Posterior cingulate gyrus (tissue), 11 donors: ENCODE data around the gene SESN1.
"Not testable (repeated sequence)": the region's sequence is repeated elsewhere in the genome, so short reads cannot be mapped to it uniquely, and the experiment has no call there.

Source experiments
- DNase-seq, 10 donors: peaks; one replicate each; pipeline versions ENCODE4 v3.0.0 to v3.0.0-alpha.2; 2020 to 2021; ENCODE audit warnings: mixed read lengths in 3 of 10
- intact Hi-C: fragments of 100-400 bp; cut with DNase I; formaldehyde crosslinking; loops from one replicate; pipeline ENCODE4 v1.15.1; 2023

The SESN1 gene

DNA sequence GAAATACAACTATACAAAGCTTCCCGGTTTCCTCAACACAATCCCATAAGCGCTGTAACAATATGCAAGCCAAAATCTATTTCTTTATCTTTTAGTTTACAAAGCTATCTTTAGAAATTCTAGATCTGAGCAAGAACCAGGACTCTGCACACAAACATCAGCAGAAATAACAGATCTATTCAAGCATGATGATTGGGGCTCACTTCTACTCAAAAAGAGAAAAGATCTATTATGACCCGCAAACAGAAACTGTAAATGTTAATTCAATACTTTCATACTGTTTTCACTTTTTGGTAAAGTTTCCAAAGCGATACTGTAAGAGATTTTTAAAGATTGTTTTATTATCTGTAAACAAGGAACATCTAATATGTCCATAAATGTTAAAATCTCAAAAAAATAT is 86.6 kb downstream of the SESN1 start:
- intact Hi-C loops, result loop anchor here (5.0 kb wide), 3 partner anchors 64 to 161 kb away; partner anchors contain the start of genes ARMC2 and SESN1
- DNase-seq, result no peak

DNA sequence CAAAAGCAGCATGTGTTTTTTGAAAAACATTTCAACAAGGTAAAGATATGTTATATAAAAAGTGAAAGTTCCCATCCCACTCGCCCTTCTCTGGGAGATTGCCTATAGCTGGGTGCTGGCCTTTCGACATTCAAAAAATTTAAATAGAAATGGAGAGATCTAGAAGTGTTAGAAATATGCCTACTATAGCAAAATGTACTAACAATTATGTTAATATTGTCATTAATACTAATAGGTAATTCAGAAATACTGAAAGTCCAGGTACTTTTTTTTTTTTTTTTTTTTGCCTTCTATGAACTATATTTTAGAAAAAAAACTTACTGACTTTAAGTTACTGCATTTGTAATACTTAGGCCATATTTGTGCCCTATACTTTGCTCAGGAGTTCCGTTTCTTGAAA is 87.1 kb downstream of the SESN1 start:
- DNase-seq, result no peak
- intact Hi-C loops, result loop anchor here (5.0 kb wide), 3 partner anchors 65 to 160 kb away; partner anchors contain the start of genes ARMC2 and SESN1

DNA sequence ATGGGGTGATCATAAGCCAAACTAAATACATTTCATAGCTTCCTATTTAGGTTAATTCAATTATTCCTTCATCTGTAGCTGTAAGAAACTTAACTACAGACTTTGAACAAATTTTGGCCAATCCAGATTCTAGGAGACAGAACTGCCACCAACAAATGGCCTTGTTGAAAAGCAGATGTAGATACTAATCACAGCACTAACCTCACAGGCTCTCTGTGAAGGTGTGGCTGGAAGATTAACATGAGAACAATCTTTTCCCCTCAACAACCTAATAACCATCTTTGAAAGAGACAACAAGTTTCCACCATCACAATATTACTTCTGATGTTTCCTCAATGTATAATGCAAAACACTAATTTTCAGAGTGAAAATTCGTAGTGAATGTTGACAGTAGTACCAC is 87.8 kb downstream of the SESN1 start:
- intact Hi-C loops, result loop anchor here (5.0 kb wide), 3 partner anchors 65 to 160 kb away; partner anchors contain the start of genes ARMC2 and SESN1
- DNase-seq, result no peak

DNA sequence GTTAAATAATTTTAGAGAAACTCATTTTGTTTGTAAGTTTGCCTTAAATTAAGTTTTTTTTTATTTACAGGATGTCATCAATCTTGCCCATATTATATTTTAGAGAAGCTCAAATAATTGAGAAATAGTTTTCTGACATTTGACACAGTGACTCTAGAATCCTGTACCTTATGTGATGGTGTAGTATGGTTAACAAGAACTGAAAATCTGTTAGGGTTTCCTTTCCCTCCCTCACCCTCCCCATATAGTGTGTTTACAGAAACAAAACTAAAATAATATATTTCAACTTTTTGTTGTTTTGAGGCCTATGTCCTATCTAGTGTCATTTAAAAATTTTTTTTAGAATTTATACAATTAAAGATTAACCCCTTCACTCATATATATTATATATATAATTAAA is 91.8 kb downstream of the SESN1 start:
- no peak for DNase-seq
- intact Hi-C loops, result loop anchor here (5.0 kb wide), 1 partner anchor 379 kb away; the partner anchor contains the start of gene CD164

DNA sequence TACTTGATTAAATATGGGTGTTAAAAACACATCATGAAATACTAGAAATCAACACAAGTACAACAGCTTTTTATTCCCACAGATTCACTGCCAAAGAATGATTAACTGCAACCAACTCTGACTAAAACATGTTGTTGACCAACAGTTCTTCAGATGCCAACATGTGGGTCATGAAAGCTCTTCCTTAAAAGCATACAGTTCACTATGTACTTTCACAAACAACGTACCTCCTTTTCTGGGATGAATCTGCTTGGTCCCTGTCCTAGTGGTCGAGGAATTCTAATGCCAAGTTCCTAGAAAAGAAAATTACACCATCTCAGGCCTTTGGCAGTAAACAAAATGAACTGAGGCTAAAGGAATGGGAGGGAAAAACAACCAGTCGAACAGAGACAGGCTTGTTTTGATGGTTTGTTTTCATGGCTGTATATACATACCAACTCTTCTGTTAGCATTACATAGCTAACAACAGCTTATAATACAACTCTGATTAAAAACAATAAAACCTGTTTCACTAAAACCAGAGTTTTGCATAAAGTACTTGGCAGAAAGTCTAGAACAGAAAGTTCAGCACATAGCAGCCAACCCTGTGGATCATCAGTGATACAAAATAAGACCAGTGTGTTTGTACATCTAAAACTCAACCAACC is 92.5 kb downstream of the SESN1 start:
- intact Hi-C loops, result loop anchor here (5.0 kb wide), 1 partner anchor 380 kb away; the partner anchor contains the start of gene CD164
- DNase-seq, result no peak

DNA sequence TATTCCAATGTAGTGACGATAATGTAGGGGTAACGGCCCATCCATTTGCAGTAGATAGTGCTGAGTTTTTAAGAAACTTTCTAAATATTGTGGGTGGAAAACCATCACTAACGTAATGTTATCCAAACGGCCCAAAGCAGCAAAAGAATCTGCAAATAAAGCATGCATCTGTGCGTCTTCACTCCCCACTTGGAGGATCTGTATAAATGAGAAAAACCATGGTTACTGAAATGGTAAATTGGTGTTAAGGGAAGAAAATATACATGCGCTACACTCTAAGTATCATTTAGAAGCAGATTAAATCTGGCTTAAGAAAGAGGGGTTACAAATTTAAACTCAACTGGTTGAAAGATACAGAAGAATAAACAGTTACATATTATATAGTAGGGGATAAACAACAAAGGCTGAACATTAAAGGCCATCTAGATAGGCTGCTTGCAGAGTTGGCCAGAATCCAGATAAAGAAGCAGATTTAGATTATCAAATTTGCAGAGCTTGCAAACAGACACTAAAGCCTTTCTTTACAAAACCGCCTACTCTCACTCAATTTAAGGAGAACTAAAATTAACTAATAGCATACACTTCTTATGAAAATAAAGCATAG is 93.3 kb downstream of the SESN1 start:
- DNase-seq, result no peak
- intact Hi-C loops, result loop anchor here (5.0 kb wide), 1 partner anchor 381 kb away; the partner anchor contains the start of gene CD164

DNA sequence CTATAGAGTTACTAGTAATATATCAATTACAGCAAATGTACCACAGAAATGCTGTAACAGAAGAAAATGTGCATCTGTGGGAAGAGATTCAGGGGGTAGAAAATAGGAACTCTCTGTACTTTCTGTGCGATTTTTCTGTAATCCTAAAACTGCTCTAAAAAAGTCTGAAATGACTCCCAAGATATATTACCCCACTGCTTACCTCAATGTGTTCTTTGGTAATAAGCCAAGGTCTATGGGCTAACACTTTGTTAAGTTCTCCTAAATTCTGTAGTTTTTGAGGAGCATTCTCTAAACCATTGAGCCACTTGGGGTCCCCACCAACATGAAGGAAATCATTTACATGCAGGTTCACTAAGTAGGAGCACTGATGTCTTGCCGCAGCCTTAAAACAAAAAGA is 94.4 kb downstream of the SESN1 start:
- no peak for DNase-seq
- intact Hi-C loops, result loop anchor here (5.0 kb wide), 1 partner anchor 382 kb away; the partner anchor contains the start of gene CD164

DNA sequence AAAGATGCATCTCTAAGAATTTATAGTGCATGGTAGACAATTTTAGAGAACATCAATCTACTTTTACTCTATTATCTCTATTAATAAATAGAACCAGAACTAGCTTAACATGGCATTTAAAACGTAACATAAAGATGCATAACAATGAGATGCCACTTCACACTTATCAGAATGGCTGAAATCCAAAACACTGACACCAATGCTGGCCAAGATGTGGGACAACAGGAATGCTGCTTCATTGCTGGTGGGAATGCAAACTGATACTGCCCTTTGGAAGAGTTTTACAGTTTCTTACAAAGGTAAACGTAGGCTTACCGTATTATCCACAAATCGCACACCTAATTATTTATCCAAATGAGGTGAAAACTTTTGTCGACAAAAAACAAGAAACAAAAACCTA is 95.2 kb downstream of the SESN1 start:
- no peak for DNase-seq
- intact Hi-C loops, result no loop called here

DNA sequence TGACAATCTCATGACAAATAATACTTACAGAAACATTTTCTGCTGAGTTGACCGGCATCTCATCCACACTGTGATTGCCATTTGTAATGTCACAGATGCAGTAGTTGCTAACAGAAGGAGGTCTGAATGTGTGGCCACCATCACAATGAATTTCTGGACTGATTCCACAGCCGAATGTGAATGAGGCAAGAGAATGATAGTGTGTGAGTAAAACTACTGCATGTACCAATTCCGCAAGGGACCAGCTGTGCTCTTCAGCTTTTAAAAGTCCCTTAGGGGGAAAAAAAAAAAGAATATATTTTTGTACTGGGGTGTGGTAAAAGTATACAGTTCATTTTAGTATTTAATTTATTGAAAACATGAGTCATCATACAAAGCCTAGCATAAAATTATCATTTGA is 96.2 kb downstream of the SESN1 start:
- intact Hi-C loops, result no loop called here
- no peak for DNase-seq

DNA sequence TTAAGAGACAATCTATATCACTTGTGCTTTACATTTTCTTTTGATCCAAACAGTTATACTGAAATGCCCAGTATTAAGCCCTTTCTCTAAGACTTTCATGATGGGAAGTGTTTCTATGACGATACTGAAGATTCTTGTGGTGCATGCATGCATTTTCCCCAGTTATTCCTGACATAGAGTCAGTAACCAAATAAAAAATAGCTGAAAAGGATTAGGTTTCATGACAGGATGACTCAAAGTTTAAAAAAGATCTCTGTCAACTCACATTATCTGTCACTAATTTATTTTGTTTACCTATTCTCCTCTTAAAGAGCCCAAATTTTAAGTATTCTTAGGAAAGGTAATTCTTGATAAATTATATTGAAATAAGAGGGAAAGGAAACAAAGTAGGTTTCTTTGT is 98.4 kb downstream of the SESN1 start:
- intact Hi-C loops, result no loop called here
- DNase-seq, result no peak

DNA sequence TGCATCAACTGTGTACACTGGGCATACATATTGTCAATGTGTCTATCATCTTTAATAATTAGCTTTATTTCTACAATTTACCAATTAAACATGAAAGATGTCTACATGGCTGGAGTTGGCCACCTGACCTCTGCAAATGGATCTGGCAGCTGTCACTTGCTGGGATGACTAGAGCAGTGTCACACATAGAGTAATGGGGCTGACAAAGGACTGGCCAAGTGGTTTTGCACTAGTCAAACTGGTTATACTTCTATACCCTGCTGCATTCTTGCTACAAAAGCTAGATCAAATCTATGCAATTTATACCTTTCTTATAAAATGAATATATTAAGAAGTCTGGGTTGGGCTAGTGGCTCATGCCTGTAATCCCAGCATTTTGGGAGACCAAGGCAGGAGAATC is 99.3 kb downstream of the SESN1 start:
- no peak for DNase-seq
- intact Hi-C loops, result no loop called here

DNA sequence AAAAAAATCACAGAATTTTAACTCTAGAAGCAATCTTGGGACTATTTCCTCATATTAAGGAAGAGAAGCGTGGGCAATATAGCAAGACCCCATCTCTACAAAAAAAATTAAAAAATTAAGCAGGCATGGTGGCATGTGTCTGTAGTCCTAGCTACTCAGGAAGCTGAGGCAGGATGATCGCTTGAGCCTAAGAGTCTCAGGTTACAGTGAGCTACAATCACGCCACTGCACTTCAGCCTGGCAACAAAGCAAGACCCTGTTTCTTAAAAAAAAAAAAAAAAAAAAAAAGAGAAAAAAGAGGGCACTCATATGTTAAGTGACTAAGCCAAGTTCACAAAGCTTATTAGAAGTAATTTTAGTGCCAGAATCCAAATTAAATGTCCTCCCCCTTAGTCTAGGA is 100.8 kb downstream of the SESN1 start:
- no peak for DNase-seq
- intact Hi-C loops, result no loop called here

DNA sequence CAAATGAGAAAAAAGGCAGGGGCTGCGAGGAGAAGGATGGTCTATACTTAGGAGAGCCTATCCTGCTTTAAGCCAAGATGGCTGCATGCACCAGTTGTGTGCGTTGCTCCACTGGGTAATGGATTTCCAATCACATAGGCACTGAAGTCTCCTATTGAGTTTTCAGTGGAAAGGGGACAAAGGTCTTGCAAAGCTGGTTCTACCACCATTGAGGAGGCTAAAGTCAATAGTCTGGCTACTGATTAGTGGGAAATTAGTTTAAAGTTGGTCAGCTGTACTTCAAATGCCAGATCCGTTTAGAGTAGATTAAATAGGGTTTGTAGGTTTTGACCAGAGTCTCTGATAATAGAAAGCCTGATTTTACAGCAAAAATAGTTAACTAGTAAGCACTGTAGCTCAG is 104.9 kb downstream of the SESN1 start:
- DNase-seq, result no peak
- intact Hi-C loops, result no loop called here

DNA sequence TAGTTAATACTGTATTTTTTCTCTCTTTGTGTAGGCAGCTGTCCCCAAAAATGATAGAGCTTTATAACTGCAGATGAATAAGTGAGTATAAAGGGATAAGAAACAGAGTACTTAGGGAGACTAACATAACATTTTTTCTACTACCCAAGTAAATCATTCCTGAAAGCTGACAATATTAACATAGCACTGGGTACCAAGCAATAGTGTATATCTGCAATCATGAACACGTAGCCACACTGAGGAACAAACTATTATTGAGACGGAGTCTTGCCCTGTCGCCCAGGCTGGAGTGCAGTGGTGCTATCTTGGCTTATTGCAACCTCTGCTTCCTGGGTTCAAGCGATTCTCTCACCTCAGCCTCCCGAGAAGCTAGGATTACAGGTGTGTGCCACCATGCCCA is 105.9 kb downstream of the SESN1 start:
- no peak for DNase-seq
- intact Hi-C loops, result no loop called here

DNA sequence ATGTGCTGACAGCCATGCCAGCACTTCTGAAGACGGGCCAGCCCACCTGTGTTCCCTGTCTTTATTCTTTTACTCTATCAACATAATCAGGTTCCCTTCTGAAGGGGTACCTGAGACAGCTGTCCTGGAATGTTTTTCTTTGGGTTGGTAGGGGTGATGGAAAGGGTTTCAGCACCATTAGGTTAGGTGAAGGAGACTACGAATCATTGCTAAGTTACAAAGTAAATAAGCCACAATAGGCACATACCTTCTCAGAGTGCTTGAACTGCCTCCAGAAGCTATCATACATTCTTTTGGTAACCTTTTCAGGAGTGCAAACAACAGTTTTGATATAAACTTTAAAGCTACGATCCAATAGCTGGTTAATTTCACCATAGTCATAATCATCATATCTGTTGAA is 106.3 kb downstream of the SESN1 start:
- DNase-seq, result no peak
- intact Hi-C loops, result no loop called here

DNA sequence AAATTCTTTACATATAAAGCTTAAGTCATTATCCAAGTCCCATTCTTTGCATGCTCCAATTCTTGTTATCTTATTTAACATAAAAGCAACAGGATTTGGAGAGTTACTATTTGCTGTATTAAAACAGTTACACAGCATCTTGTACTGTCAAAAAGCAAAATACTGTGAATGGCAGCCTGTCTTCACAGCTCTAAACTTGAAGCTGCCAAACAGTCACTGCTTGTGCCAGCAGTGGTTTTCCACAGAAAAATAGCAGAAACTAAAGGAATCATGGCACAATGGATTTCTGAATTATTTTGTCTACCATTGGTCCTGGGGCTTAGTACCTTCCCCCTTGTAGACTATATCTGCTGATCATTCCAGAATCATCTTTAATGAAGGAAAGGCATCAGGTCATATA is 107.5 kb downstream of the SESN1 start:
- intact Hi-C loops, result no loop called here
- DNase-seq, result no peak

DNA sequence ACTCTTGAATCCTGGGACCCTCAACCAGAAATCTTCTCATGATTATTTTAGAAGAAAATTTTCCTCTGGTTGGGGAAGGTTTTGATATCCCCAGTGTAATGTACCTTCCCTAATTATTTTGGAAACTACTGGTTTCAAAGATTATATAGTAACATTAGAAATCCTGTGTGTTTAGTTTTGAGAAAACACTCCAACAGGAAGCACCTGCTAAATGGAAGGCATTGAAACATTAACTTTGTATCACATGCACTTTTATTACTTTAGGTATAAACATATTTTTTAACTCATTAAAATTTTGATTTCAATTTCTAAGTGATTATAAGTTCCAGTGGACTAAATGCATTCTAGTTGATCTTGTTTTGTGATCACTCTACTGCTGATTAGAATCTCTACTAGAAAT is 109.3 kb downstream of the SESN1 start:
- no peak for DNase-seq
- intact Hi-C loops, result no loop called here

DNA sequence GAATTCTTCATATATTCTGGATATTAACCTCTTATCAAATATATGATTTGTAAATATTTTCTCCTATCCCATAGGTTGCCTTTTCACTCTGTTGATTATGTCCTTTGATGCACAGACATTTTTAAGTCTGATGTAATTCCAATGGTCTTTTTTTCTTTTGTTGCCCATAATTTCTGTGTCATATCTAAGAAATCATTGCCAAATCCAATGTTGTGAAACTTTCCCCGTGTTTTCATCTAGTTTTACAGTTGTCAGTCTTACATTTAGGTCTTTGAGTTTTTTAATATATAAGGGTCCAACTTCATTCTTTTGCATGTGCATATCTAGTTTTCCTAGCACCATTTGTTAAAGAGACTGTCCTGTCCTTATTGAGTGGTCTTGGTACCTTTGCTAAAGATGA is 111.5 kb downstream of the SESN1 start:
- intact Hi-C loops, result no loop called here
- no peak for DNase-seq

DNA sequence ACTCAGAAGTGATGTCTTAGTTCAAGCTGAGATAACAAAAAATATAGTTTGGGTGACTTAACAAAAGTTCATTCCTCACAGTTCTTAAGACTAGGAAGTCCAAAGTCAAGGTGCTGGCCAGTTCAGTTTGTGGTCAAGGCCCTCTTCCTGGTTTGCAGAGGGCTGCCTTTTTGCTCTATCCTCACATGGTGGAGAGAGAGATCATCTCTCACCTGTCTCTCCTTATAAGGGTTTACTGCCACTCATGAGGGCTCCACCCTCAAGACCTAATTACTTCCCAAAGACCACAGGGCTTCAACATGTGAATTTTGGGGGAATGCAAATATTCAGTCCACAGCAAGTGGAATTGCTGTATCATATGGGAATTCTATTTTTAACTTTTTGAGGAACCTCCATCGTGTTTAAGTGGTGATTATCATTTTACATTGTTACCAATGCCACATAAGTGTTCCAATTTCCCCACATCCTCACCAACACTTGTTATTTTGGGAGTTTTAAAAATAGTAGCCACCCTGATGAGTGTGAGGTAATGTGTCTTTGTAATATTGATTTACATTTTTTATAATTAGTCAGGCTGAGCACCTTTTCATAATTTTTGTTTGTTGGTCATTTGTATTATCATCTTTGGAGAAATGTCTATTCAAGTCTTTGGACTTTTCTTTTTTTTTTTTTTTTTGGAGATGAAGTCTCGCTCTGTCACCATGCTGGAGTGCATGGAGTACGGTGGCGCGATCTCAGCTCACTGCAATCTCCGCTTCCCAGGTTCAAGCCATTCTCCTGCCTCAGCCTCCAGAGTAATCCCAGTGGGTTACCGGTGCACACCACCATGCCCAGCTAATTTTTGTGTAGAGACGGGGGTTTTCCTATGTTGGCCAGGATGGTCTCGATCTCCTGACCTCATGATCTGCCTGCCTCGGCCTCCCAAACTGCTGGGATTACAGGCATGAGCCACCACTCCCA is 112.2 kb downstream of the SESN1 start:
- DNase-seq, result no peak
- intact Hi-C loops, result no loop called here

DNA sequence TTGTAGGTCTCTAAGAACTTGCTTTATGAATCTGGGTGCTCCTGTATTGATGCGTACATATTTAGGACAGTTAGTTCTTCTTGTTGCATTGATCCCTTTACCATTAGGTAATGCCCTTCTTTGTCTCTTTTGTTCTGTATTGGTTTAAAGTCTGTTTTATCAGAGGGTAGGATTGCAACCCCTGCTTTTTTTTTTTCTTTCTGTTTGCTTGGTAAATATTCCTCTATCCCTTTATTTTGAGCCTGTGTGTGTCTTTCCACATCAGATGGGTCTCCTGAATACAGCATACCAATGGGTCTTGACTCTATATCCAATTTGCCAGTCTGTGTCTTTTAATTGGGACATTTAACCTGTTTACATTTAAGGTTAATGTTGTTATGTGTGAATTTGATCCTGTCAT is 116.0 kb downstream of the SESN1 start:
- DNase-seq, intact Hi-C loops: not testable (repeated sequence)

DNA sequence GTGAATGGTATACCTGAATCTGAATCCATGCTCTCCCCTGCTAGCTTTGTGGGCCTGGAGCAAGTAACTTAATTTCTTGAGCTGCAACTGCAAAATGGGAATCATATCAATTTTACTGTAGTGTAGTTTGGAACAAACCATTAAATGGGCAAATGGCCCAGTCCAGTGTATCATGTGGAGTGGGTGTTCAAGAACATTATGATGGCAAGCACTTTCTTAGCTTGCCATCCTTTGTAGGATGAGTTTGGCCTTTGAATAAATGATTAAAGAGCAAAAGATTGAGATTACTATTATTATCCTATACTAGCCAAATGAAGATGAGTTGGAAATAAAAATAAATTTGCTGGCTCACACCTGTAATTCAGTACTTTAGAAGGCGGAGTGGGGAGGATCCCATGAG is 120.4 kb downstream of the SESN1 start:
- intact Hi-C loops, result no loop called here
- no peak for DNase-seq
